Medulla oblongata (tissue), 1 donor: ENCODE data around the gene HLCS.
"Not testable (repeated sequence)": the region's sequence is repeated elsewhere in the genome, so short reads cannot be mapped to it uniquely, and the experiment has no call there.

ENCODE experiments used
- DNase-seq: peaks from one replicate; pipeline ENCODE4 v3.0.0-alpha.2; 2015; ENCODE audit errors: extremely low spot score

The HLCS gene

GRCh38 chr21:36966066-36966820 lies at the start of gene HLCS:
HLCS (minus strand) TSS chr21:36966669; CDS start chr21:36966638, 31 bp downstream.
- DNase-seq = peak; percentile 40

GRCh38 chr21:37009740-37010341 lies 43.4 kb upstream of the HLCS start:
- peak; percentile 90 for DNase-seq

GRCh38 chr21:37008724-37009123 lies 42.3 kb upstream of the HLCS start:
- DNase-seq = no peak

- DNase-seq = no peak
Observed at GRCh38 chr21:37006486-37007291, 40.2 kb upstream of the HLCS start, which contains the start of gene RIPPLY3. RIPPLY3 (plus strand) TSS chr21:37006702; CDS start chr21:37006773, 71 bp downstream.

GRCh38 chr21:37005548-37006485 lies 39.3 kb upstream of the HLCS start:
- no peak for DNase-seq

- not testable (repeated sequence) for DNase-seq
Observed at GRCh38 chr21:37003917-37004316, 37.4 kb upstream of the HLCS start.

GRCh38 chr21:37002851-37003250 lies 36.4 kb upstream of the HLCS start:
- DNase-seq = not testable (repeated sequence)

GRCh38 chr21:37001441-37001840 lies 35.0 kb upstream of the HLCS start:
- DNase-seq = no peak

GRCh38 chr21:37000381-37000780 lies 33.9 kb upstream of the HLCS start:
- DNase-seq = no peak

GRCh38 chr21:36999131-36999898 lies 32.8 kb upstream of the HLCS start:
- DNase-seq = no peak

GRCh38 chr21:36995285-36995684 lies 28.8 kb upstream of the HLCS start:
- not testable (repeated sequence) for DNase-seq

GRCh38 chr21:36994501-36995158 lies 28.2 kb upstream of the HLCS start:
- no peak for DNase-seq

- DNase-seq = no peak
Observed at GRCh38 chr21:36992671-36993070, 26.2 kb upstream of the HLCS start.

- no peak for DNase-seq
Observed at GRCh38 chr21:36990508-36991205, 24.2 kb upstream of the HLCS start.

GRCh38 chr21:36989699-36990507 lies 23.4 kb upstream of the HLCS start:
- DNase-seq = peak; percentile 93

- not testable (repeated sequence) for DNase-seq
Observed at GRCh38 chr21:36989199-36989698, 22.8 kb upstream of the HLCS start.

- no peak for DNase-seq
Observed at GRCh38 chr21:36988536-36988935, 22.1 kb upstream of the HLCS start.

GRCh38 chr21:36987845-36988244 lies 21.4 kb upstream of the HLCS start:
- DNase-seq = no peak
